ENCODE data around the gene GAS7.

Gene GAS7

DNA sequence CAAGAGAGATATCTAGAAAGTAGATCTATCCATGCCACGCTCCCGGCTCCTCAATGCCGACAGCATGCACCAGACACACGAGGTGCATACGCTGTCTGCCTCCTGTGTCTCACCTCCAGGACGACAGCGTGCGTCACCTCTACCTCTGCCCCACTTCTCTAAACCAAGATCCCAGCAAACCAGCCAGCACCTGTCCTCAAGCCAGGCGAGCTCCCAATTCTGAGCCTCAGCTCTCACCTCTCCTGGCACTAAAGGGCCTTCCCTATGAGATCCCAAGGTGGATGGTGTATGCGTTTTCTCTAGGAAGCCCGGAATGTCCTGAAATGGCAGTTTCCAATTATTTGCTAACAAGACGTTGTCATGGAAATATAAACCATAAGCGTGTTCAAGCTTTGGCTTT is 257.1 kb downstream of the GAS7 start:
- H3K27ac ChIP-seq (replicated peaks), result no peak overlapping the region
- no peak for TF ChIP-seq POLR2AphosphoS5 (IDR thresholded peaks at IDR 0.05; ENCODE audit: low read depth)
- no peak for TF ChIP-seq SPI1 (IDR thresholded peaks at IDR 0.05; ENCODE audit: borderline replicate concordance, low read depth)
- TF ChIP-seq, protein P1, sequence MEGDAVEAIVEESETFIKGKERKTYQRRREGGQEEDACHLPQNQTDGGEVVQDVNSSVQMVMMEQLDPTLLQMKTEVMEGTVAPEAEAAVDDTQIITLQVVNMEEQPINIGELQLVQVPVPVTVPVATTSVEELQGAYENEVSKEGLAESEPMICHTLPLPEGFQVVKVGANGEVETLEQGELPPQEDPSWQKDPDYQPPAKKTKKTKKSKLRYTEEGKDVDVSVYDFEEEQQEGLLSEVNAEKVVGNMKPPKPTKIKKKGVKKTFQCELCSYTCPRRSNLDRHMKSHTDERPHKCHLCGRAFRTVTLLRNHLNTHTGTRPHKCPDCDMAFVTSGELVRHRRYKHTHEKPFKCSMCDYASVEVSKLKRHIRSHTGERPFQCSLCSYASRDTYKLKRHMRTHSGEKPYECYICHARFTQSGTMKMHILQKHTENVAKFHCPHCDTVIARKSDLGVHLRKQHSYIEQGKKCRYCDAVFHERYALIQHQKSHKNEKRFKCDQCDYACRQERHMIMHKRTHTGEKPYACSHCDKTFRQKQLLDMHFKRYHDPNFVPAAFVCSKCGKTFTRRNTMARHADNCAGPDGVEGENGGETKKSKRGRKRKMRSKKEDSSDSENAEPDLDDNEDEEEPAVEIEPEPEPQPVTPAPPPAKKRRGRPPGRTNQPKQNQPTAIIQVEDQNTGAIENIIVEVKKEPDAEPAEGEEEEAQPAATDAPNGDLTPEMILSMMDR (IDR thresholded peaks at IDR 0.05; ENCODE audit: insufficient read depth, low read length), result no peak
- TF ChIP-seq, protein P2, sequence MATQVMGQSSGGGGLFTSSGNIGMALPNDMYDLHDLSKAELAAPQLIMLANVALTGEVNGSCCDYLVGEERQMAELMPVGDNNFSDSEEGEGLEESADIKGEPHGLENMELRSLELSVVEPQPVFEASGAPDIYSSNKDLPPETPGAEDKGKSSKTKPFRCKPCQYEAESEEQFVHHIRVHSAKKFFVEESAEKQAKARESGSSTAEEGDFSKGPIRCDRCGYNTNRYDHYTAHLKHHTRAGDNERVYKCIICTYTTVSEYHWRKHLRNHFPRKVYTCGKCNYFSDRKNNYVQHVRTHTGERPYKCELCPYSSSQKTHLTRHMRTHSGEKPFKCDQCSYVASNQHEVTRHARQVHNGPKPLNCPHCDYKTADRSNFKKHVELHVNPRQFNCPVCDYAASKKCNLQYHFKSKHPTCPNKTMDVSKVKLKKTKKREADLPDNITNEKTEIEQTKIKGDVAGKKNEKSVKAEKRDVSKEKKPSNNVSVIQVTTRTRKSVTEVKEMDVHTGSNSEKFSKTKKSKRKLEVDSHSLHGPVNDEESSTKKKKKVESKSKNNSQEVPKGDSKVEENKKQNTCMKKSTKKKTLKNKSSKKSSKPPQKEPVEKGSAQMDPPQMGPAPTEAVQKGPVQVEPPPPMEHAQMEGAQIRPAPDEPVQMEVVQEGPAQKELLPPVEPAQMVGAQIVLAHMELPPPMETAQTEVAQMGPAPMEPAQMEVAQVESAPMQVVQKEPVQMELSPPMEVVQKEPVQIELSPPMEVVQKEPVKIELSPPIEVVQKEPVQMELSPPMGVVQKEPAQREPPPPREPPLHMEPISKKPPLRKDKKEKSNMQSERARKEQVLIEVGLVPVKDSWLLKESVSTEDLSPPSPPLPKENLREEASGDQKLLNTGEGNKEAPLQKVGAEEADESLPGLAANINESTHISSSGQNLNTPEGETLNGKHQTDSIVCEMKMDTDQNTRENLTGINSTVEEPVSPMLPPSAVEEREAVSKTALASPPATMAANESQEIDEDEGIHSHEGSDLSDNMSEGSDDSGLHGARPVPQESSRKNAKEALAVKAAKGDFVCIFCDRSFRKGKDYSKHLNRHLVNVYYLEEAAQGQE (IDR thresholded peaks at IDR 0.05; ENCODE audit: insufficient replicate concordance, low read depth), result no peak
- no peak for TF ChIP-seq GABPA (IDR thresholded peaks at IDR 0.05; ENCODE audit: low read depth)
- H3K27me3 ChIP-seq (ENCODE audit: insufficient read depth, poor library complexity, severe bottlenecking), result no peaks in the 10 kb centered on the region
- DNase-seq (ENCODE audit: low read depth in 1 of 2, low spot score in 1 of 2), result no peak
- no peak overlapping the region for H3K4me3 ChIP-seq (replicated peaks; ENCODE audit: insufficient read depth, low read length)

DNA sequence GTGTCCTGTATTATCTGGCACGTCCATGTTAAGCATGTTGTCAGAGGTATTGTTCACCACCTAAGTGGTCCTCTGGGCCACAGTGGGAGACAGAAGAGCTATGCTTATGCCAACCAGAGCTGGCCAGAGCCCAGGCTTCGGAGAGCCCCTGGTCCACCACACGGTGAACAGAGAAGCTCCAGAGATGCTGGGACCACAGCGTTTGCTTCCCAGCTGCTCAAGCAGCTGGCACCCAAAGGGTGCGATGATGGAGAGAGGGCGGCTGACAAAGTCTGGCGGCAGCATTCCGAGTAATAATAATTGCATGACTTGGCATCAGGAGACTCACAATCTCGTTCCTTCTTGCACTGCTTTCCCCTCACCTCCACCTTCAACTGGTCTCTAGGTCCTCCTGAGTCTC is 257.6 kb downstream of the GAS7 start:
- Histone ChIP-seq H3K27ac (replicated peaks) (no peak overlapping the region), H3K4me3 (replicated peaks; ENCODE audit: insufficient read depth, low read length) (no peak overlapping the region), H3K27me3 (ENCODE audit: insufficient read depth, poor library complexity, severe bottlenecking) (no peaks in the 10 kb centered on the region)
- TF ChIP-seq SPI1 (IDR thresholded peaks at IDR 0.05; ENCODE audit: borderline replicate concordance, low read depth) (no peak), POLR2AphosphoS5 (IDR thresholded peaks at IDR 0.05; ENCODE audit: low read depth) (no peak), GABPA (IDR thresholded peaks at IDR 0.05; ENCODE audit: low read depth) (no peak)
- TF ChIP-seq, protein P2 (IDR thresholded peaks at IDR 0.05; ENCODE audit: insufficient replicate concordance, low read depth), result no peak
- TF ChIP-seq, protein P1 (IDR thresholded peaks at IDR 0.05; ENCODE audit: insufficient read depth, low read length), result no peak
- DNase-seq (ENCODE audit: low read depth in 1 of 2, low spot score in 1 of 2), result no peak

DNA sequence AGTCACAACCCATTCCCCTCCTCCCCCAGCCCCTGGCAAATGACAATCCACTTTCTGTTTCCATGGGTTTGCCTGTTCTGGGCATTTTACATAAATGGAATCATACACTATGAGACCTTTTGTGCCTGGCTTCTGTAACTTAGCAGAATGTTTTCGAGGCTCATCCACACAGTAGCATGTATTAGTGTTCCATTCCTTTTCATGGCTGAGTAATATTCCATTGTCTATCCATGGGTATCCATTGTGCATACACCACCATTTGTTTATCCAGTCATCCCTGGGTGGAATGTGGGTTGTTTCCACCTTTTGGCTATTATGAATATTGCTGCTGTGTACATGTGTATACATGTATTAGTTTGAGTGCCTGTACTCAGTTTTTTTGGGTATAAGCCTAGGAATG is 259.6 kb downstream of the GAS7 start:
- no peaks in the 10 kb centered on the region for H3K27me3 ChIP-seq (ENCODE audit: insufficient read depth, poor library complexity, severe bottlenecking)
- no peak overlapping the region for H3K27ac ChIP-seq (replicated peaks)
- DNase-seq (ENCODE audit: low read depth in 1 of 2, low spot score in 1 of 2), result no peak
- H3K4me3 ChIP-seq (replicated peaks; ENCODE audit: insufficient read depth, low read length), result no peak overlapping the region
- TF ChIP-seq SPI1 (IDR thresholded peaks at IDR 0.05; ENCODE audit: borderline replicate concordance, low read depth) (no peak), POLR2AphosphoS5 (IDR thresholded peaks at IDR 0.05; ENCODE audit: low read depth) (no peak), GABPA (IDR thresholded peaks at IDR 0.05; ENCODE audit: low read depth) (no peak)
- TF ChIP-seq, protein P2 (IDR thresholded peaks at IDR 0.05; ENCODE audit: insufficient replicate concordance, low read depth), result no peak
- TF ChIP-seq, protein P1 (IDR thresholded peaks at IDR 0.05; ENCODE audit: insufficient read depth, low read length), result no peak
